ENCODE data around the gene SORCS2.

SORCS2 gene

DNA sequence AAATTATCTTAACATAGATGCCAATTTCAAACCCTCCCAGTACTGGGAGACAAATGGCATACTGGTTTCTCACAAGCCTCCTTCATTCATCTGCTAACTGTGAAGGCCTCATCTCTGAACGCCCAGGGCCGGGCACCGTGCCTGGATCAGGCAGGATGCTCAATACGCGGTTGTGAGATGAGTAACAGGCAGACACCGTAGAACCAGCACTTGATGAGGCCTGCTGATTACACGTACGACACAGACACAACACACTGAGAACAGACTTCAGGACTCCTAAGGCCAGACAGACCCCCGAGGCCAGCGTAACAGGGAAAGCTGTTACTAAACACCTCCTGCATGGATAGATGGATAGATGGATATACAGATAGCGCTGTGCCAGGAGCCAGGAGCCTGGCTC is 592.7 kb downstream of the SORCS2 start:
- Histone ChIP-seq H3K4me1 (ENCODE audit: control insufficient read depth, insufficient read depth, low read length) (no peaks in the 10 kb centered on the region), H3K27ac (ENCODE audit: low read depth, low read length) (no peak overlapping the region), H3K36me3 (ENCODE audit: control insufficient read depth, insufficient read depth, low read length) (peaks cover 50% of the 10 kb centered on the region), H3K9ac (ENCODE audit: low read length) (no peak overlapping the region), H3K4me3 (ENCODE audit: low read depth, low read length) (no peak overlapping the region), H3K27me3 (ENCODE audit: control insufficient read depth, insufficient read depth, low read length) (no peaks in the 10 kb centered on the region), H3K9me3 (ENCODE audit: control insufficient read depth, insufficient read depth, low read depth, low read length) (no peaks in the 10 kb centered on the region)

DNA sequence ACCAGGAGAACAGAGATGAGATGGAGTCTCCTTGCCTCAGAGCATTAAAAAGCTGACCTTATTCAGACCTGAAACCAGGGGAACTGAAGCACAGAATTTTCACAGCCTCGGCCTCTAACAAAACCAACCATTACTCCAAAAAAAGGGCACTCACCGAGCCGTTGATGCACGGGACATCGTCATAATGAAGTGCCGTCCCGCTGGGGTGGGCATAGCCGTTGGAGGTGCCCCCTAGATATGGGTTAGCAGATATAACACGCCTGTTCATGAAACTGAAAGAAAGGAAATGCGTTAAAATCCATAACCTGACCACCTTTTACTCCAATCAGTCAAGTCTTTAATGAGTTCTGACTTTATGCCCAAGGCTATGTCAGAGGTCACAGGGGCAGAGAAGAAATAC is 593.7 kb downstream of the SORCS2 start:
- Histone ChIP-seq H3K27ac (ENCODE audit: low read depth, low read length) (no peak overlapping the region), H3K9me3 (ENCODE audit: control insufficient read depth, insufficient read depth, low read depth, low read length) (no peaks in the 10 kb centered on the region), H3K27me3 (ENCODE audit: control insufficient read depth, insufficient read depth, low read length) (no peaks in the 10 kb centered on the region), H3K4me1 (ENCODE audit: control insufficient read depth, insufficient read depth, low read length) (no peaks in the 10 kb centered on the region), H3K9ac (ENCODE audit: low read length) (no peak overlapping the region), H3K4me3 (ENCODE audit: low read depth, low read length) (no peak overlapping the region), H3K36me3 (ENCODE audit: control insufficient read depth, insufficient read depth, low read length) (peaks cover 49% of the 10 kb centered on the region)

DNA sequence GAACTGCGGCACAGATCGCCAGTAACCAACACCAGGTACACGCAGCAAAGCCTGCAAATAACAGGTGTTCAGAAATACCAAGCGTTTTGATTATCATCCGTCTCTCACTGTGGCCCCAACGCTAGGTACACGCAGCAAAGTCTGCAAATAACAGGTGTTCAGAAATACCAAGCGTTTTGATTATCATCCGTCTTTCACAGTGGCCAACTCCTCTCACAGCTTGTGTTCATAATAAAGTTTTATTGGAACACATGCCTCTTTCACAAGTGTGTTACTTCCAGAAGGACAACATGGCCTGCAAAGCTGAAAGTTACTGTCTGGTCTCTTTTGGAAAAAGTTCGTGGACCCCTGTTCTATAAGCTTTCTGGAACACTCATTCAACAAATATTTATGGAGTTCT is 594.2 kb downstream of the SORCS2 start:
- Histone ChIP-seq H3K36me3 (ENCODE audit: control insufficient read depth, insufficient read depth, low read length) (peaks cover 44% of the 10 kb centered on the region), H3K27ac (ENCODE audit: low read depth, low read length) (no peak overlapping the region; the same call in 1 of the 2 replicates), H3K9ac (ENCODE audit: low read length) (no peak overlapping the region), H3K27me3 (ENCODE audit: control insufficient read depth, insufficient read depth, low read length) (no peaks in the 10 kb centered on the region), H3K9me3 (ENCODE audit: control insufficient read depth, insufficient read depth, low read depth, low read length) (no peaks in the 10 kb centered on the region), H3K4me3 (ENCODE audit: low read depth, low read length) (no peak overlapping the region), H3K4me1 (ENCODE audit: control insufficient read depth, insufficient read depth, low read length) (no peaks in the 10 kb centered on the region)

DNA sequence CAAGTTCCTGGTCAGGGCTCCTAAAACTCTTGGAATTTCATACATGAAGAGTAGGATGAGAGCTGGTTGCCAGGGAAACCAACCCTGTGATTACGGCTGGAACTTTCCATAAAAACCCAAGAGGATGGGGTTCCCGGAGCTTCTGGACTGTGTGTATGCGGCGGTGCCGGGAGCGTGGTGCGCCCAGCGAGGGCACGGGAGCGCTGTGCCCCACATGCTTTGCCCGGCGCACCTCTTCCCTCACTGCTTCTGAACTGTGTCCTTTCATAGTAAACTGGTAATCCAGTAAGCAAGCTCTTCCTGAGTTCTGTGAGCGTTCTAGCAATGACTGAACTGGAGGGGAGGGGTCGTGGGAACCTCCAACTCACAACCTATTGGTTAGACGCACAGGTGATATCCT is 594.7 kb downstream of the SORCS2 start:
- H3K9me3 ChIP-seq (ENCODE audit: control insufficient read depth, insufficient read depth, low read depth, low read length), result no peaks in the 10 kb centered on the region
- H3K4me3 ChIP-seq (ENCODE audit: low read depth, low read length), result no peak overlapping the region
- H3K36me3 ChIP-seq (ENCODE audit: control insufficient read depth, insufficient read depth, low read length), result peaks cover 43% of the 10 kb centered on the region
- no peak overlapping the region for H3K9ac ChIP-seq (ENCODE audit: low read length)
- H3K4me1 ChIP-seq (ENCODE audit: control insufficient read depth, insufficient read depth, low read length), result no peaks in the 10 kb centered on the region
- H3K27me3 ChIP-seq (ENCODE audit: control insufficient read depth, insufficient read depth, low read length), result no peaks in the 10 kb centered on the region
- no peak overlapping the region for H3K27ac ChIP-seq (ENCODE audit: low read depth, low read length)

DNA sequence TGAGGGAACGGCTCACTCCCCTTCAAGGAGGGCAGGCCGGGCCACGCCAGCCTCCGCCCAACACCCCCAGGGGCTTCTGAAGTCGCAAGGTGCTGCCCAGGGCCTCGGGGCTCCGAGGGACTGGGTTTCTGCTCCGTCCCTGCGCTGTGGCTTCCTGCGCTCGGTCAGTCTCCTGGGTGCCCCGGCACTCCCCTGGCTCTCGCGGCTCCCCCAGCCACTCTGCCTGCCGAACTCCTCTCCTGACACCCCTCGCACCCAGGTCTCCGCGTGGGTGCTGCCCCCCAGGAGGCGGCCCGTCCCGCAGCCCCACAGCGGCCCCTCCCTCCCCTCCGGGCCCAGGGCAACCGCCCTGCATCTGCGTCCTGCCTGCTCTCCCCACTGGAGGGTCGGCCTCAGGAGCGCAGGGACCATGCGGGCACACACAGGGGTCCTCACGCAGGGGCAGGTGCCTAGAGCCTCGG is 595.4 kb downstream of the SORCS2 start:
- Histone ChIP-seq H3K4me1 (ENCODE audit: control insufficient read depth, insufficient read depth, low read length) (no peaks in the 10 kb centered on the region), H3K36me3 (ENCODE audit: control insufficient read depth, insufficient read depth, low read length) (peaks cover 49% of the 10 kb centered on the region), H3K9me3 (ENCODE audit: control insufficient read depth, insufficient read depth, low read depth, low read length) (no peaks in the 10 kb centered on the region), H3K9ac (ENCODE audit: low read length) (no peak overlapping the region), H3K27ac (ENCODE audit: low read depth, low read length) (0 out of 2 replicates have a peak overlapping the region, but pooled peaks have one; percentile 15), H3K4me3 (ENCODE audit: low read depth, low read length) (no peak overlapping the region), H3K27me3 (ENCODE audit: control insufficient read depth, insufficient read depth, low read length) (no peaks in the 10 kb centered on the region)

DNA sequence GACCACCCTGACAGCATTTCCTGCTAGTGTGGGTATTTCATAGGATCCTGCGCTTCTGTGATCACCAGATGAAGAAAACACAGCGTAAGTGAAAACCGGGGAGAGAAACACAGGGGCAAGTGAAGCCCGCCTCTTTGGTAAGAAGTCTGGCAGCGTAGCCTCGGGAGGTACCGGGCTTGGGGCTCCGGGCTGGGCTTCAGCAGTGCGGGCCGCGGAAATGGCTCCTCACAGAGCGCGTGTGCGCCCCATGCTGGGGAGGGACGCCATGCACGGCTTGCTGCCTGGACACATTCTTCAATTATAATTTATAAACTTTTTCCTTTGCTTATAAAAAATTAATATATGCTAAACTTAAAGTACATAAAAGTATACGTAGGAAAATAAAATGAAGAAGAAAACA is 595.9 kb downstream of the SORCS2 start:
- H3K4me3 ChIP-seq (ENCODE audit: low read depth, low read length), result no peak overlapping the region
- peaks cover 50% of the 10 kb centered on the region for H3K36me3 ChIP-seq (ENCODE audit: control insufficient read depth, insufficient read depth, low read length)
- H3K9ac ChIP-seq (ENCODE audit: low read length), result no peak overlapping the region
- H3K9me3 ChIP-seq (ENCODE audit: control insufficient read depth, insufficient read depth, low read depth, low read length), result no peaks in the 10 kb centered on the region
- no peaks in the 10 kb centered on the region for H3K27me3 ChIP-seq (ENCODE audit: control insufficient read depth, insufficient read depth, low read length)
- 0 out of 2 replicates have a peak overlapping the region, but pooled peaks have one; percentile 15 for H3K27ac ChIP-seq (ENCODE audit: low read depth, low read length)
- no peaks in the 10 kb centered on the region for H3K4me1 ChIP-seq (ENCODE audit: control insufficient read depth, insufficient read depth, low read length)

DNA sequence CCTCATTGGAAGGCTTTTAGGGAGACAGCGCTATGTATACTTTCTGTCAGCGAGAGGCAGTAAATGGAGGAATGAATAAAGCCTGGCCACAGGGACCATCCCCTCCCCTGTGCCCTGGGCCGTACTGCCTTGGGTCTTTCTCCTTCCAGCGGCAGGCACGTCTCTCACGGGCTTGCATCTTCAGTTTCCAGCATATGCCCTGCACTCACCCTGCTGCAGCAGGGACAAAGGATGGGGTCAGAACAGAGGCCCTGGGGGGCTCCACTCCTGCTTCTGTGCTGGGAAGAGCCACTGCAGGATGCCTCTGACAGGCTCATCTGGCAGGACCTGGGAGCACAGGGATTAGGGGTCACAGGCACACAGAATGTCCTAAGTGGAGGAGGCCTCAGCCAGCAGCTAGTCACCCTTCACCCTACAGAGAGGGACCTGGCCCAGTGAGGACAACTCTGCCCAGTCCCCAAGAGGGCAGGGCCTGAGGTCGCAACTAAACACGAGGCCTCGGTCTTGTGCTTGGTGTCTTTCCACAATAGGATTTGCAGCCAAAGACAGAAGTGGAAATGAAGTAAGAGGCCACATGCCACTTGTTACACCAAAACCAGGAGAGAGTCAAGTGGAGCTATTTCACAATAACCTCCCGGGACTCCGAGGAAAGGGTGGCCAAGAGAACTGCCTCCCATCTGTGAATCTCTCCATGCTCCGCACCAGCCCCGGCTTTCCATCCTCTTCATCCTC is 596.5 kb downstream of the SORCS2 start:
- Histone ChIP-seq H3K4me1 (ENCODE audit: control insufficient read depth, insufficient read depth, low read length) (no peaks in the 10 kb centered on the region), H3K27ac (ENCODE audit: low read depth, low read length) (no peak overlapping the region), H3K9me3 (ENCODE audit: control insufficient read depth, insufficient read depth, low read depth, low read length) (no peaks in the 10 kb centered on the region), H3K27me3 (ENCODE audit: control insufficient read depth, insufficient read depth, low read length) (no peaks in the 10 kb centered on the region), H3K9ac (ENCODE audit: low read length) (no peak overlapping the region), H3K4me3 (ENCODE audit: low read depth, low read length) (no peak overlapping the region), H3K36me3 (ENCODE audit: control insufficient read depth, insufficient read depth, low read length) (peaks cover 52% of the 10 kb centered on the region)

DNA sequence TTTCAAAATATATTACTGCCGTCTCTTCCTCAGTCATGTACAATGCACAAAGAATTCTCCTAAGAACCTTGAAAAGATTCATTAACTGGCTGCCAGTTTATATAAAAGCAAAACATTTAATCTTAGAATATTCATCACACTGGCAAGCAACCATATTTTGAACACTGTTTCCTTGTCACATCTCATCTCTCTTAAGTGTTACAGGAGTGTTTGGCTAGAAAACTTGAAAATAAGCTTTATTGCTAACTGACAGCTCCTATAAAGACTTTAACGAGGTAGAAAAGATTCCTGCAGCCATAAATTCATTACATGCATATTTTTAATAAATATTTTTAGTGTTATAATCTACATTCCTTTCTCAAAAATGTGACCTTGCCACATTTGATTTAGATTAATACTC is 597.7 kb downstream of the SORCS2 start:
- Histone ChIP-seq H3K9ac (ENCODE audit: low read length) (no peak overlapping the region), H3K4me3 (ENCODE audit: low read depth, low read length) (no peak overlapping the region), H3K27me3 (ENCODE audit: control insufficient read depth, insufficient read depth, low read length) (no peaks in the 10 kb centered on the region), H3K36me3 (ENCODE audit: control insufficient read depth, insufficient read depth, low read length) (peaks cover 44% of the 10 kb centered on the region), H3K9me3 (ENCODE audit: control insufficient read depth, insufficient read depth, low read depth, low read length) (no peaks in the 10 kb centered on the region), H3K4me1 (ENCODE audit: control insufficient read depth, insufficient read depth, low read length) (no peaks in the 10 kb centered on the region), H3K27ac (ENCODE audit: low read depth, low read length) (no peak overlapping the region)

DNA sequence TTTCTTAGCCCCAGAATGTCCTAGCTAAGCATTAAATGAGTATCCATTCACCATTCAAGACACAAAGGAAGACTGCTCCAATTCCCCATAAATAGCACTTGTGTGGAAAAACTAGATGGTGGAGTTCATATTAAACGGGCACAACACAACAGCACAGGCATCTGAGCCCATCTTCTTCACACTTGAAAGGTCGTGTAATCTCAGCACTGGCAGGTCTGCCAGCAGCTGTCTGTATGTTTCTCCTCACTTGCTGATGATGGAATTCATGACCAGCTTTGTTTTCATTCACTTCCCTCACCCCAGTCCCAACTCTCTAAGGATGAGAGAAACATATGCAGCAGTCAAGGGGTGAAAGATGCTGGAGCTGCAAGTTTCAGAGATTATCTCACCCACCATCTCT is 598.7 kb downstream of the SORCS2 start:
- no peak overlapping the region for H3K4me3 ChIP-seq (ENCODE audit: low read depth, low read length)
- no peak overlapping the region for H3K27ac ChIP-seq (ENCODE audit: low read depth, low read length)
- no peak overlapping the region for H3K9ac ChIP-seq (ENCODE audit: low read length)
- no peaks in the 10 kb centered on the region for H3K9me3 ChIP-seq (ENCODE audit: control insufficient read depth, insufficient read depth, low read depth, low read length)
- H3K36me3 ChIP-seq (ENCODE audit: control insufficient read depth, insufficient read depth, low read length), result peaks cover 38% of the 10 kb centered on the region
- no peaks in the 10 kb centered on the region for H3K4me1 ChIP-seq (ENCODE audit: control insufficient read depth, insufficient read depth, low read length)
- no peaks in the 10 kb centered on the region for H3K27me3 ChIP-seq (ENCODE audit: control insufficient read depth, insufficient read depth, low read length)
